GM12874 (cell line): ENCODE results near the gene TYRP1.

Experiments
- CTCF ChIP-seq: IDR thresholded peaks from 2 replicates; pipeline ENCODE4 v1.5.1; 2011; ENCODE audit warnings: low read depth, mild to moderate bottlenecking, control low read depth, low read length, moderate library complexity; ENCODE audit not compliant: insufficient read depth

TYRP1 gene

DNA sequence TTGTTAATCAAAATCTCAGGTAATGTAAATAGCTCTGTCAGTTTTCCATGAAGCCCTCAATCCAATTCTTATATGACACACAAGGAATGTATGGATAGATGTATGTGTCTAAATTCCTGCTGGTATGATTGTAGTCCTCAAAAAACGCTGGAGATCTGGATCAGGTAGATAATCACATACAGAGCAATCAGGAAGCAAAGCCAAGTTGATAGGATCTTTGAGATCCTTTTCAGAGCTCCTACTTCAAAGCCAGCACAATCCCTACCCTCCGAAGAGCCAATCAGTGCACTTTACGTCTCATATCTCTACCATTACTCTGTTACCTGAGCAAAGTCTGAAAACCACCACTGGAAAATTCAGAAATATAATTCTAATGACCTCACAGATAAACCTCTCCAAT is 27.4 kb downstream of the TYRP1 start:
- TF ChIP-seq CTCF, result no peak

DNA sequence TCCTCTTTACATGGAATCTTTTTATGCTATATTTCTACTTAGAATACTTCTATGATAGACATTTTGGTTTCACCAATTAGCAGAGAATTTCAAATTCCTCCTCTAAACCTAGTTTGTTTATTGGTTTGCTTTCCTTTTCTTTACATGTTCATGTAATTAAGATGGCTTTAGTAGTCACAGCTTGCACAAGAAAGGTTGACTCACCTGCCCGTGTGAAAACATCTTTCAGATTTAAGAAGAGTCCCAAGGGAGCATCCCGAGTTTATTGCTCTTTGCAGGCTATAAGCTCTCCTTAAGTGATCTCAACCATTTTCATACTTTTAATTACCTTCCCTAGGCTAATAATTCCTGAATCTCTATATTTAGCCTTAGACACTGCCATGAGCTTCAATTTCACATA is 28.9 kb downstream of the TYRP1 start:
- no peak for TF ChIP-seq CTCF

DNA sequence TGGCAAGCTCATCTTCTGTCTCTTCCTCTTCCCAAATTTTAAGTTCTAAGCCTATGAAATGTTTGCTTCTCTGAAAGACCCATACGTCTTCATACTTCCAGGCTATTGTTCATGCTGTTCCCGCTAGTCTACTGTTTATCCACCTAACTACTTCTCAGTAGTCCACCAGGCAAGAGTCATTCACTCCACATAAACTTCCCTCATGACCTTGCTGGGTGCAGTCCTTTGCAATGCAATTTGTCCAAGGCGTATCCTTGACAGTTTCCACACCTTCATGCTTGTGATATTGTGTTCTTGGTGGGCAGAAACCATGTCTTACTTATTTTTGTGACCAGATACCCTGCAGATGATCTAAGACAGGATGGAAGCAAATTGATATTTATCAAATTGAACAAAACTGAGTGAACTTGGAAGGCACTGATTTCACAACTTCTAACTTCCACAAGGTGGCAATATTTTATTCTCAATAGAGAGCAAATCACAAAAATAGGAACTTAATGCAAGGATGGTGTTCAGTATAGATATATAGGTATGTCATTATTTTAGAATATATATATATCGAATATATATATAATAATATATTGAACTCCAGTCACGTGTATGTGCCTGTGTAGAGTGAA is 30.3 kb downstream of the TYRP1 start:
- no peak for TF ChIP-seq CTCF

DNA sequence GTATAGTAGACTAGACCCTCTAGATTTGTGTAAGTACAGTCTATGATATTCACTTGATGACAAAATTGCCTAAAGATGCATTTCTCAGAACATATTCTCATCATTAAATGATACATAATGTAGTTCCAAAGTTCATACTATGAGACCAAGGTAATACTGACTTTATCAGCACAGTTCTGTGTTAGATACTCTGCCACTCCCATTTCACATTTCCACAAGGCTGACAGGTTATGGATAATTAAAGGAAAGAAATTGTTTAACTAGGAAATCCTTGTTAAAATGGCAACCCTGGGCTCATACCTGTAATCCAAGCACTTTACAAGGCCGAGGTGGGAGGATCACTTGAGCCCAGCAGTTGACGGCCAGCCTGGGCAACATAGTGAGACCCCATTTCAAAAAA is 33.6 kb downstream of the TYRP1 start:
- TF ChIP-seq CTCF, result no peak

DNA sequence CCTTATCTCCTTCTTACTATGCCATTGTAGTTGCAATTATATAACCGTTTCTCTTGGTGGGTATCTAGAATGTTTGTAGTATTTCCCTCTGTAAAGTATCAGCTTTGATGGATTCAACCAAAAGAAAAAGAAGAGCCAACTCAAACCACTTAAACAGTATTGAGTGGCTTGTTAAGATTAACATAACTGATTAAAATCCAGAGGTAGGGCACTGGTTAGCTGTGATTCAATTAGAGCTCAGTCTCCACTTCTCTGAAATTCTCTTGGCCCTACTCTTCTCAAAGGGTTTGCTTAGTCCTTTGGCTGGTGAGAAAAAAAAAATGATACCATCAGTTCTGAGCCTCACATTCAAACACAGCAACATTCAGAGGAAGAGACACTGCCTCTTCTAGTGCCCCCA is 37.0 kb downstream of the TYRP1 start:
- TF ChIP-seq CTCF, result no peak

- no peak for TF ChIP-seq CTCF
Observed at GRCh38 chr9:12730927-12731326, 37.7 kb downstream of the TYRP1 start.

GRCh38 chr9:12732971-12733370 is 39.8 kb downstream of the TYRP1 start:
- TF ChIP-seq CTCF, result no peak

GRCh38 chr9:12735665-12736064 is 42.5 kb downstream of the TYRP1 start:
- no peak for TF ChIP-seq CTCF
